GM23338 (cell line): Measurements from ENCODE around the gene ZEB2. TPM values are rescaled to one million over a fixed set of nuclear protein-coding genes. Genes with fewer than 3 reads are reported as not detected.

Experiments
- ATAC-seq: fragments of 200-7000 bp; cut with Tn5 transposase; 3 replicates; pipeline ENCODE4 v1.9.1; 2020
- DNase-seq: peaks from one replicate; pipeline ENCODE4 v3.0.0-alpha.2; 2015; ENCODE audit warnings: low spot score
- H2AFZ ChIP-seq: fragments of 200-600 bp; sonication (generic); 2 replicates; pipeline ENCODE4 v1.8.0; 2016; ENCODE audit warnings: antibody characterized with exemption, mild to moderate bottlenecking, moderate library complexity
- H3F3A ChIP-seq: fragments of 200-600 bp; sonication (generic); replicated peaks from 2 replicates; pipeline ENCODE4 v1.8.0; 2017; ENCODE audit warnings: antibody characterized with exemption, mixed run types, low read depth
- H3K27ac ChIP-seq: fragments of 200-600 bp; sonication (generic); 2 replicates; pipeline ENCODE4 v1.6.1; 2016; ENCODE audit warnings: low read depth
- H3K27me3 ChIP-seq: fragments of 200-600 bp; sonication (generic); 2 replicates; pipeline ENCODE4 v1.8.0; 2016; ENCODE audit warnings: mild to moderate bottlenecking, mixed run types, moderate library complexity; ENCODE audit not compliant: insufficient read depth
- H3K36me3 ChIP-seq: fragments of 200-600 bp; sonication (generic); 2 replicates; pipeline ENCODE4 v1.8.0; 2016; ENCODE audit warnings: mild to moderate bottlenecking; ENCODE audit not compliant: insufficient read depth
- H3K4me1 ChIP-seq: fragments of 200-600 bp; sonication (generic); 2 replicates; pipeline ENCODE4 v1.8.0; 2016; ENCODE audit warnings: mild to moderate bottlenecking, moderate library complexity; ENCODE audit not compliant: insufficient read depth
- H3K4me2 ChIP-seq: fragments of 200-600 bp; sonication (generic); 2 replicates; pipeline ENCODE4 v1.7.1; 2017; ENCODE audit warnings: mixed run types
- H3K4me3 ChIP-seq: fragments of 200-600 bp; sonication (generic); 2 replicates; pipeline ENCODE4 v1.6.1; 2016; ENCODE audit warnings: mixed run types
- H3K79me2 ChIP-seq: fragments of 200-600 bp; sonication (generic); replicated peaks from 2 replicates; pipeline ENCODE4 v1.8.0; 2017; ENCODE audit warnings: mild to moderate bottlenecking; ENCODE audit not compliant: insufficient read depth
- H3K9me2 ChIP-seq: fragments of 200-600 bp; sonication (generic); 2 replicates; pipeline ENCODE4 v1.8.0; 2017; ENCODE audit not compliant: insufficient read depth
- H4K20me1 ChIP-seq: fragments of 200-600 bp; sonication (generic); replicated peaks from 2 replicates; pipeline ENCODE4 v1.8.0; 2017; ENCODE audit warnings: mild to moderate bottlenecking; ENCODE audit not compliant: insufficient read depth
- H3K27ac Mint-ChIP-seq: 2 replicates; pipeline ENCODE4 v1.8.0; 2020; ENCODE audit warnings: inconsistent platforms, mild to moderate bottlenecking, moderate library complexity, mixed read lengths
- H3K27me3 Mint-ChIP-seq: 3 replicates; pipeline ENCODE4 v1.8.0; 2022; ENCODE audit warnings: low read depth, mild to moderate bottlenecking, moderate library complexity, mixed read lengths, inconsistent platforms; ENCODE audit not compliant: insufficient read depth, poor library complexity
- H3K36me3 Mint-ChIP-seq: 3 replicates; pipeline ENCODE4 v1.8.0; 2021; ENCODE audit warnings: low read depth, mild to moderate bottlenecking, inconsistent platforms, moderate library complexity, mixed read lengths
- H3K4me1 Mint-ChIP-seq: 3 replicates; pipeline ENCODE4 v1.8.0; 2020; ENCODE audit warnings: mild to moderate bottlenecking, inconsistent platforms, mixed read lengths
- H3K4me3 Mint-ChIP-seq: 3 replicates; pipeline ENCODE4 v1.8.0; 2021; ENCODE audit warnings: moderate library complexity, mild to moderate bottlenecking, inconsistent platforms, mixed read lengths
- H3K9me3 Mint-ChIP-seq: 3 replicates; pipeline ENCODE4 v1.8.0; 2020; ENCODE audit warnings: moderate library complexity, mild to moderate bottlenecking, inconsistent platforms, mixed read lengths
- CREB1 ChIP-seq: fragments of 250-450 bp; sonication (Bioruptor Pico); IDR thresholded peaks from 2 replicates; pipeline ENCODE4 v1.5.0; 2020; ENCODE audit warnings: low read depth, mild to moderate bottlenecking, moderate library complexity
- EZH2 ChIP-seq: fragments of 200-600 bp; sonication (generic); IDR thresholded peaks from one replicate; pipeline ENCODE4 v1.8.0; 2017; ENCODE audit warnings: antibody characterized with exemption, mild to moderate bottlenecking, low read depth; ENCODE audit not compliant: unreplicated experiment
- EZH2phosphoT487 ChIP-seq: fragments of 200-600 bp; sonication (generic); IDR thresholded peaks from one replicate; pipeline ENCODE4 v1.8.1; 2018; ENCODE audit warnings: antibody characterized with exemption; ENCODE audit not compliant: unreplicated experiment
- JUNB ChIP-seq: IDR thresholded peaks from one replicate; pipeline ENCODE4 v1.6.1; 2016; ENCODE audit warnings: antibody characterized with exemption; ENCODE audit not compliant: unreplicated experiment
- NANOG ChIP-seq: IDR thresholded peaks from 2 replicates; pipeline ENCODE4 v1.6.1; 2016; ENCODE audit warnings: antibody characterized with exemption, borderline replicate concordance
- POLR2AphosphoS5 ChIP-seq: IDR thresholded peaks from 2 replicates; pipeline ENCODE4 v1.6.1; 2016; ENCODE audit warnings: antibody characterized with exemption, low read depth
- STAT1 ChIP-seq: IDR thresholded peaks from one replicate; pipeline ENCODE4 v1.6.1; 2016; ENCODE audit warnings: antibody characterized with exemption; ENCODE audit not compliant: unreplicated experiment
- ZNF114 ChIP-seq: fragments of 250-450 bp; sonication (Bioruptor Pico); IDR thresholded peaks from 2 replicates; pipeline ENCODE4 v1.5.0; 2020; ENCODE audit warnings: mild to moderate bottlenecking, moderate library complexity
- polyA plus RNA-seq: library from polyadenylated mRNA; unstranded; fragments of >200 nt; fragmentation: Nextera tagmentation; extraction: Ambion mirVana; gene quantifications from 2 replicates; pipeline ENCODE4 v1.2.1, GENCODE V29; 2016
- total RNA-seq: library from RNA; depleted of rRNA; stranded (reverse); fragments of >200 nt; shearing (Covaris generic); gene quantifications from 2 replicates; pipeline ENCODE4 v1.2.3, GENCODE V29; 2014
- TF ChIP-seq, protein P1 (sequence below): fragments of 250-450 bp; sonication (Bioruptor Pico); IDR thresholded peaks from 2 replicates; pipeline ENCODE4 v1.5.0; 2020; ENCODE audit warnings: mild to moderate bottlenecking, moderate library complexity
- TF ChIP-seq, protein P2 (sequence below): IDR thresholded peaks from 2 replicates; pipeline ENCODE4 v1.6.1; 2016; ENCODE audit warnings: antibody characterized with exemption
- TF ChIP-seq, protein P3 (sequence below): IDR thresholded peaks from one replicate; pipeline ENCODE4 v1.6.1; 2018; ENCODE audit warnings: antibody characterized with exemption; ENCODE audit not compliant: unreplicated experiment

ZEB2 gene
- total and polyA plus RNA-seq, 2 experiments from 2014 or later = 0.45 TPM; not detected in 1

DNA sequence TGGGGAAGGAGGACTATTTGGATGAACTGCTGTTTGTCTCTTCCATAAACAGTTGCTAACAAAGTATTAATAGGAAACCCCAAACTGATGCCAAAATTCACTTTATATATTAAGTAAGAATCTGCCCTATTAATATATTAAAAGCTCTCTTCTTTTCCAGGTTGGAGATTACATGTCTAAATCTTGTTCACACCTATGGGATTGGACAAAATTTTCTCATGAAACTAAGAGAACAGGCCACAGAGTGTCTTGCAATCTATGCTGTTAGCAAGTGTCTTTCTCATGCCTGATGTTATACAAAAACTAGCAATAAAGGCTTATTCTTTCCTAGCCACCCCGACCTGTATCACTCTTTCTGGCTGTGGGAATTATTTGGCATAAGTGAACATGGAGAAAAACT lies 18.3 kb downstream of the ZEB2 start (continued):
- TF ChIP-seq, protein P1, sequence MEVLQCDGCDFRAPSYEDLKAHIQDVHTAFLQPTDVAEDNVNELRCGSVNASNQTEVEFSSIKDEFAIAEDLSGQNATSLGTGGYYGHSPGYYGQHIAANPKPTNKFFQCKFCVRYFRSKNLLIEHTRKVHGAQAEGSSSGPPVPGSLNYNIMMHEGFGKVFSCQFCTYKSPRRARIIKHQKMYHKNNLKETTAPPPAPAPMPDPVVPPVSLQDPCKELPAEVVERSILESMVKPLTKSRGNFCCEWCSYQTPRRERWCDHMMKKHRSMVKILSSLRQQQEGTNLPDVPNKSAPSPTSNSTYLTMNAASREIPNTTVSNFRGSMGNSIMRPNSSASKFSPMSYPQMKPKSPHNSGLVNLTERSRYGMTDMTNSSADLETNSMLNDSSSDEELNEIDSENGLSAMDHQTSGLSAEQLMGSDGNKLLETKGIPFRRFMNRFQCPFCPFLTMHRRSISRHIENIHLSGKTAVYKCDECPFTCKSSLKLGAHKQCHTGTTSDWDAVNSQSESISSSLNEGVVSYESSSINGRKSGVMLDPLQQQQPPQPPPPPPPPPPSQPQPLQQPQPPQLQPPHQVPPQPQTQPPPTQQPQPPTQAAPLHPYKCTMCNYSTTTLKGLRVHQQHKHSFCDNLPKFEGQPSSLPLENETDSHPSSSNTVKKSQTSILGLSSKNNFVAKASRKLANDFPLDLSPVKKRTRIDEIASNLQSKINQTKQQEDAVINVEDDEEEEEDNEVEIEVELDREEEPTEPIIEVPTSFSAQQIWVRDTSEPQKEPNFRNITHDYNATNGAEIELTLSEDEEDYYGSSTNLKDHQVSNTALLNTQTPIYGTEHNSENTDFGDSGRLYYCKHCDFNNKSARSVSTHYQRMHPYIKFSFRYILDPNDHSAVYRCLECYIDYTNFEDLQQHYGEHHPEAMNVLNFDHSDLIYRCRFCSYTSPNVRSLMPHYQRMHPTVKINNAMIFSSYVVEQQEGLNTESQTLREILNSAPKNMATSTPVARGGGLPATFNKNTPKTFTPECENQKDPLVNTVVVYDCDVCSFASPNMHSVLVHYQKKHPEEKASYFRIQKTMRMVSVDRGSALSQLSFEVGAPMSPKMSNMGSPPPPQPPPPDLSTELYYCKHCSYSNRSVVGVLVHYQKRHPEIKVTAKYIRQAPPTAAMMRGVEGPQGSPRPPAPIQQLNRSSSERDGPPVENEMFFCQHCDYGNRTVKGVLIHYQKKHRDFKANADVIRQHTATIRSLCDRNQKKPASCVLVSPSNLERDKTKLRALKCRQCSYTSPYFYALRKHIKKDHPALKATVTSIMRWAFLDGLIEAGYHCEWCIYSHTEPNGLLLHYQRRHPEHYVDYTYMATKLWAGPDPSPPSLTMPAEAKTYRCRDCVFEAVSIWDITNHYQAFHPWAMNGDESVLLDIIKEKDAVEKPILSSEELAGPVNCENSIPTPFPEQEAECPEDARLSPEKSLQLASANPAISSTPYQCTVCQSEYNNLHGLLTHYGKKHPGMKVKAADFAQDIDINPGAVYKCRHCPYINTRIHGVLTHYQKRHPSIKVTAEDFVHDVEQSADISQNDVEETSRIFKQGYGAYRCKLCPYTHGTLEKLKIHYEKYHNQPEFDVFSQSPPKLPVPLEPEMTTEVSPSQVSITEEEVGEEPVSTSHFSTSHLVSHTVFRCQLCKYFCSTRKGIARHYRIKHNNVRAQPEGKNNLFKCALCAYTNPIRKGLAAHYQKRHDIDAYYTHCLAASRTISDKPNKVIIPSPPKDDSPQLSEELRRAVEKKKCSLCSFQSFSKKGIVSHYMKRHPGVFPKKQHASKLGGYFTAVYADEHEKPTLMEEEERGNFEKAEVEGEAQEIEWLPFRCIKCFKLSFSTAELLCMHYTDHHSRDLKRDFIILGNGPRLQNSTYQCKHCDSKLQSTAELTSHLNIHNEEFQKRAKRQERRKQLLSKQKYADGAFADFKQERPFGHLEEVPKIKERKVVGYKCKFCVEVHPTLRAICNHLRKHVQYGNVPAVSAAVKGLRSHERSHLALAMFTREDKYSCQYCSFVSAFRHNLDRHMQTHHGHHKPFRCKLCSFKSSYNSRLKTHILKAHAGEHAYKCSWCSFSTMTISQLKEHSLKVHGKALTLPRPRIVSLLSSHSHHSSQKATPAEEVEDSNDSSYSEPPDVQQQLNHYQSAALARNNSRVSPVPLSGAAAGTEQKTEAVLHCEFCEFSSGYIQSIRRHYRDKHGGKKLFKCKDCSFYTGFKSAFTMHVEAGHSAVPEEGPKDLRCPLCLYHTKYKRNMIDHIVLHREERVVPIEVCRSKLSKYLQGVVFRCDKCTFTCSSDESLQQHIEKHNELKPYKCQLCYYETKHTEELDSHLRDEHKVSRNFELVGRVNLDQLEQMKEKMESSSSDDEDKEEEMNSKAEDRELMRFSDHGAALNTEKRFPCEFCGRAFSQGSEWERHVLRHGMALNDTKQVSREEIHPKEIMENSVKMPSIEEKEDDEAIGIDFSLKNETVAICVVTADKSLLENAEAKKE (CRISPR knock-in tag) = no peak
- TF ChIP-seq NANOG (no peak), EZH2 (no peak), EZH2phosphoT487 (no peak)

DNA sequence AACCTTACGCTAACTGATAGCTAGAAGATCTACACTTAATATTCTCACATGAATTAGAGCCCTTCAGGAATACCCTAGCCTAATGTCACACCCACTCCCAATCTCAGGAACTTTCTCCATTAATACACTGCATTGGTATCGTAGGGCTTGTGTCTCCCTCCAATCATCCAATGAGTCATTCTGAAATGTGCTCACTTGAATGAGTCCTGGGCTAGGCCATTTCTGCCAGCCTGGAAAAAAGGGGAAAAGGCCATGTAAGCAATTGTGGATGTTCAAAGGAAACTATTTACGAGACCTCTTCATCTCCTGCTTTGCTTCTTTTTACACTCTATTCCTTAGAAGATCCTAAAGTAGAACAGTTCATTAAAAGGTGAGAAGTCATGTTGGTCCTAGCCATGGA lies 18.8 kb downstream of the ZEB2 start:
- Histone ChIP-seq H3K27ac (no peak overlapping the region), H3K4me2 (no peak overlapping the region), H3K27me3 (peaks cover 4% of the 10 kb centered on the region; the same call in 1 of the 2 replicates), H2AFZ (no peak overlapping the region), H3K79me2 (no peaks in the 10 kb centered on the region), H3K4me3 (no peak overlapping the region), H3K36me3 (no peaks in the 10 kb centered on the region), H3K9me2 (no peaks in the 10 kb centered on the region), H3F3A (no peaks in the 10 kb centered on the region), H4K20me1 (no peaks in the 10 kb centered on the region), H3K4me1 (peaks cover 38% of the 10 kb centered on the region)
- DNase-seq (no peak), ATAC-seq (no peak)
- Mint-ChIP-seq H3K9me3 (no peaks in the 10 kb centered on the region), H3K27ac (no peak overlapping the region), H3K4me3 (no peak overlapping the region), H3K27me3 (peaks cover 3% of the 10 kb centered on the region), H3K36me3 (no peaks in the 10 kb centered on the region), H3K4me1 (peaks cover 44% of the 10 kb centered on the region)
- no peak for TF ChIP-seq STAT1
- TF ChIP-seq, protein P2, sequence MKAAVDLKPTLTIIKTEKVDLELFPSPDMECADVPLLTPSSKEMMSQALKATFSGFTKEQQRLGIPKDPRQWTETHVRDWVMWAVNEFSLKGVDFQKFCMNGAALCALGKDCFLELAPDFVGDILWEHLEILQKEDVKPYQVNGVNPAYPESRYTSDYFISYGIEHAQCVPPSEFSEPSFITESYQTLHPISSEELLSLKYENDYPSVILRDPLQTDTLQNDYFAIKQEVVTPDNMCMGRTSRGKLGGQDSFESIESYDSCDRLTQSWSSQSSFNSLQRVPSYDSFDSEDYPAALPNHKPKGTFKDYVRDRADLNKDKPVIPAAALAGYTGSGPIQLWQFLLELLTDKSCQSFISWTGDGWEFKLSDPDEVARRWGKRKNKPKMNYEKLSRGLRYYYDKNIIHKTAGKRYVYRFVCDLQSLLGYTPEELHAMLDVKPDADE = no peak
- TF ChIP-seq EZH2phosphoT487 = no peak
- TF ChIP-seq NANOG = no peak
- no peak for TF ChIP-seq CREB1 (CRISPR knock-in tag)
- TF ChIP-seq, protein P3, sequence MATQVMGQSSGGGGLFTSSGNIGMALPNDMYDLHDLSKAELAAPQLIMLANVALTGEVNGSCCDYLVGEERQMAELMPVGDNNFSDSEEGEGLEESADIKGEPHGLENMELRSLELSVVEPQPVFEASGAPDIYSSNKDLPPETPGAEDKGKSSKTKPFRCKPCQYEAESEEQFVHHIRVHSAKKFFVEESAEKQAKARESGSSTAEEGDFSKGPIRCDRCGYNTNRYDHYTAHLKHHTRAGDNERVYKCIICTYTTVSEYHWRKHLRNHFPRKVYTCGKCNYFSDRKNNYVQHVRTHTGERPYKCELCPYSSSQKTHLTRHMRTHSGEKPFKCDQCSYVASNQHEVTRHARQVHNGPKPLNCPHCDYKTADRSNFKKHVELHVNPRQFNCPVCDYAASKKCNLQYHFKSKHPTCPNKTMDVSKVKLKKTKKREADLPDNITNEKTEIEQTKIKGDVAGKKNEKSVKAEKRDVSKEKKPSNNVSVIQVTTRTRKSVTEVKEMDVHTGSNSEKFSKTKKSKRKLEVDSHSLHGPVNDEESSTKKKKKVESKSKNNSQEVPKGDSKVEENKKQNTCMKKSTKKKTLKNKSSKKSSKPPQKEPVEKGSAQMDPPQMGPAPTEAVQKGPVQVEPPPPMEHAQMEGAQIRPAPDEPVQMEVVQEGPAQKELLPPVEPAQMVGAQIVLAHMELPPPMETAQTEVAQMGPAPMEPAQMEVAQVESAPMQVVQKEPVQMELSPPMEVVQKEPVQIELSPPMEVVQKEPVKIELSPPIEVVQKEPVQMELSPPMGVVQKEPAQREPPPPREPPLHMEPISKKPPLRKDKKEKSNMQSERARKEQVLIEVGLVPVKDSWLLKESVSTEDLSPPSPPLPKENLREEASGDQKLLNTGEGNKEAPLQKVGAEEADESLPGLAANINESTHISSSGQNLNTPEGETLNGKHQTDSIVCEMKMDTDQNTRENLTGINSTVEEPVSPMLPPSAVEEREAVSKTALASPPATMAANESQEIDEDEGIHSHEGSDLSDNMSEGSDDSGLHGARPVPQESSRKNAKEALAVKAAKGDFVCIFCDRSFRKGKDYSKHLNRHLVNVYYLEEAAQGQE = no peak
- TF ChIP-seq EZH2 = no peak
- TF ChIP-seq ZNF114 = no peak
- TF ChIP-seq JUNB = no peak
- no peak for TF ChIP-seq POLR2AphosphoS5
